Subcutaneous preadipocyte (primary cell): ENCODE data around the gene TNPO3. TPM values are rescaled to one million over a fixed set of nuclear protein-coding genes. Genes with fewer than 3 reads are reported as not detected.

Experiments
- small RNA-seq: library from RNA; depleted of rRNA; stranded (forward); fragments of <200 nt; gene quantifications from one replicate; pipeline ENCODE3, GENCODE V24; 2012
- total RNA-seq: library from RNA; depleted of rRNA; stranded (reverse); fragments of >200 nt; gene quantifications from 2 replicates; pipeline ENCODE4 v1.2.3, GENCODE V29; 2012

The TNPO3 gene
- 47.8 and 66.3 TPM in 2 replicates for total RNA-seq

DNA sequence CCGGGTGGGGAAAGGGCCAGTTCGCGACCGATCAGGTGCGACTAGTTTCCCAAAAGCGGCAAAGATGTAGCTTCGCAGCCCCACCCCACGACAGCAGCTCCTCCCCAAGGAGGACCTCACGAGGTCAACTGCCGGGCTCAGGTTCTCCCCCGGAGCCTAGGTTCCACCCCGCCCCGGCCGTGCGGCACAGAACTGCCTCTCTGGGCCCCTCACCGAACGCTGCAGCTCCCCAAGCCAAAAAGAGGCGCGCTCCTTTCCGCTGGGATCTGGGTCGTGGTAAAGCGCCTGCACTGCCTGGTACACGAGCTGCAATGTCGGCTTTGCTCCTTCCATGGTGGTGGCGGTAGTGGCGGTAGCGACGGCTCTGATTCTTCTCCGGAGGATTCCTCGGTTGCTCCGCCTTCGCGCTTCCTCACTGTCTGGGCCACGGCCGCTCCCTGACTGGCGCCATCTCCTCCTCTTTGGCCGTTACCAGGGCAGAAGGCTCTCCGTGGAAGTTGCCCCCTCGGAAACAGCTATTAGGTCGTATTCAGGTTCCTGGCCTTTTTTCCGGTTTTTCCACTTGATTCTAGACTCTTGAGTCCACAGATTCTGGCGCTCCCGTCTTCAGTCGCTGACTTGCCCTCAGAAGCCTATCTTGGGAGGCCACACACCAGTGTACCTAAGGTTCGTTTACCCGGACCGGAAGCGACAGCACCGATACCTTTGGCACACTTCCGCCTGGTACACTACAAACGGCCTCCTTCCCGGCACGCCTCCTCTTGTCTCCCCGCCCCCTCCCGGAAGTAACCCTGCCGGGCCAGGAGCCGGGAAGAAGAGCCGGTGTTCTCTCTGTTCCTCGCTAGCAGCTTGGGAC lies at the start of gene TNPO3:
Gene TNPO3 (minus strand): TSS at position 674 of the 856 bp plus-strand sequence. CDS start 341 bp downstream, at position 333.

DNA sequence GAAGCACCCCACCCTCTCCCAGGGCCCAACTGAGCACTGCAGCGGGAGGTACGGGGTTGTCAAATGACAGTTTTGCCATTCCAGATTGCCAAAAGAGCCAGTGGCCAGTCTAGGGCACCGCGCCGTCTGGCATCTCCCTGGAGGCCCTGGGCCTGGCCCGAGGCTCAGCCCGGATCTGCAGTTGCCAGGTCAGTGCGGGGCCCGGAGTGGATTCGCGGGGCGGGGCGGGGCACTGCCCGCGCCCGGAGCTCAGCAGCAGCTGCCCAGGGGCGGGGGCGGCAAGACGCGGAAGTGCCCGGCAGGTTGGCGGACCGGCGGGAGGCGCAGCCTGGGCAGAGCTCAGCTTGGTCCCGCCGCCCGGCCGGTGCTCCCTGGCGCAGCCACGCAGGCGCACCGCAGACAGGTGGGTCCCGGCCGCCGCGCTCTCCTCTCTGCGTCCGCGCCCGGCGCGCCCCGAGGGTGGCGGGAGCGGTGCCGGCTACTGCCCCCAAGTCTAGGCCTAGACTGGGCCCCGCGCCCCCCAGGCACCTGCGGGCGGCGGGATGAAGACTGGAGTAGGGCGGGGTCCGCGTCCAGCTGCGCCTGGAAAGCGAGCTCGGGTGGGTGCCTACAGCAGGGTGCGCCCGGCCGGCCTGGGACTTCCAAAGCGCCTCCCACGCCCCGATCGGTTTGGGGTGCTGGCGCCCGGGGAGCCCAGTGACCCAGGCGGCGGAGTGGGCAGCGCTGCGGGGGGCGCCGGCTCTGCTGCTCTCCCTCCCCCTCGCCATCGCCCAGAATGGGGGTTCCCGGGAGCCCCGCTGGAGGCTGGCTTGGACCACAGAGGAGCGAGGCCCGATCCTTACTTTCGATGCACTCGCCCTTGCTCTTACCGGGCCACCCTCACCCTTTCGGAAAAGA lies 117.0 kb downstream of the TNPO3 start, which contains the start of gene IRF5:
Gene IRF5 (plus strand): TSS at position 281 of the 897 bp plus-strand sequence. CDS start 4,155 bp downstream, outside the sequence.

DNA sequence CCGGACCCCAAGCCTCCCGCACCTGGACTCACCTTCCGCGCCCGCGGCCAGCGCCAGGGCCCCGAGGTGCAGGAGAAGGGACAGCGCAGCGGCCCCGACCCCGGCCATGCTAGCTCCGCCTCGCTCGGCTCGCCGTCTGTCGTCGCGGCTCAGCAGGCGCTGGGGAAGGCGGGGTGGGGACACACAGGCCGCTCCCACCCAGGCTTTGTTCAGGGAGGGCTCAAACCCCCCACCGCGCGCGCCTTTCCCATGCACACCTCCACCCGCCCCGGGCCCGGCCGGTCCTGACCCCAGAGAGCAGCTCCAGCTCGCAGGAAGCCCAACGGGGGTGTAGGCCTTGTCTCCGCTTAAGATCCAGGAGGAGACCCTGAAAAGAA lies 144.4 kb downstream of the TNPO3 start, which contains the start of gene KCP:
Gene KCP (minus strand): TSS at position 141 of the 377 bp plus-strand sequence. CDS start 33 bp downstream, at position 108.

Small RNA genes lying within 50 kb of the gene (small RNA-seq; reads per million reads assigned to genes)
- gene RN7SL306P: not detected

Other genes starting within 250 kb of the TNPO3 start
- 99.9 and 102 TPM in 2 replicates for gene FLNC, start 224.7 kb downstream of the TNPO3 start, total RNA-seq
- 66.7 and 103 TPM in 2 replicates for gene ATP6V1F, start 192.3 kb downstream of the TNPO3 start, total RNA-seq
- under 0.01 and 0.20 TPM in 2 replicates for gene KCP, start 144.4 kb downstream of the TNPO3 start, total RNA-seq
- not detected in 2 replicates for gene IRF5, start 117.2 kb downstream of the TNPO3 start, total RNA-seq
- 0.59 TPM in 1 of 2 replicates, not detected in the other for gene TSPAN33, start 89.6 kb upstream of the TNPO3 start, total RNA-seq
- 3.7 and 4.0 TPM in 2 replicates for gene SMO, start 133.5 kb upstream of the TNPO3 start, total RNA-seq
- gene AHCYL2, start 169.9 kb upstream of the TNPO3 start, total RNA-seq: 4.9 and 6.6 TPM in 2 replicates